GM12873 (cell line): ENCODE measurements around the gene PPM1H.

Experiments
- TF ChIP-seq, protein P1 (sequence below): IDR thresholded peaks from 2 replicates; pipeline ENCODE4 v1.5.1; 2012; ENCODE audit warnings: low read depth, mild to moderate bottlenecking, moderate library complexity, low read length, control low read depth; ENCODE audit not compliant: insufficient read depth; ENCODE audit errors: missing control alignments

PPM1H gene

DNA sequence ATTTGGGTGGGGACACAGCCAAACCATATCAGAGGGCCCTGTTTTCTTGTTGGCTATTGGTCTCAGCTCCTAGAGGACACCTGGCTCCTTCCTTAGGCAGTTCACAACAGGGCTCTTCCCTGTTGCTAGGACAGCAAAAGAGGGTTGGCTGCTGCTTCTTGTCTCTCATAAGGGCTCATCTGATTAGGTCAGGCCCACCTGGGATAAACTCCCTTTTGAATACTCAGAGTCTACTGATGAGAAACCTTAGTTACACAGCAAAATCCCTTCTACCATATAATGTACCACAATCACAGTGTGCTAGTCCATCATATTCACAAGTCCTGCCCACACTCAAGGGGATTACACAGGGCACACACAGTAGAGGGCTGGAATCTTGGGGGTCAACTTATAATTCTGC lies 49.7 kb downstream of the PPM1H start:
- TF ChIP-seq, protein P1, sequence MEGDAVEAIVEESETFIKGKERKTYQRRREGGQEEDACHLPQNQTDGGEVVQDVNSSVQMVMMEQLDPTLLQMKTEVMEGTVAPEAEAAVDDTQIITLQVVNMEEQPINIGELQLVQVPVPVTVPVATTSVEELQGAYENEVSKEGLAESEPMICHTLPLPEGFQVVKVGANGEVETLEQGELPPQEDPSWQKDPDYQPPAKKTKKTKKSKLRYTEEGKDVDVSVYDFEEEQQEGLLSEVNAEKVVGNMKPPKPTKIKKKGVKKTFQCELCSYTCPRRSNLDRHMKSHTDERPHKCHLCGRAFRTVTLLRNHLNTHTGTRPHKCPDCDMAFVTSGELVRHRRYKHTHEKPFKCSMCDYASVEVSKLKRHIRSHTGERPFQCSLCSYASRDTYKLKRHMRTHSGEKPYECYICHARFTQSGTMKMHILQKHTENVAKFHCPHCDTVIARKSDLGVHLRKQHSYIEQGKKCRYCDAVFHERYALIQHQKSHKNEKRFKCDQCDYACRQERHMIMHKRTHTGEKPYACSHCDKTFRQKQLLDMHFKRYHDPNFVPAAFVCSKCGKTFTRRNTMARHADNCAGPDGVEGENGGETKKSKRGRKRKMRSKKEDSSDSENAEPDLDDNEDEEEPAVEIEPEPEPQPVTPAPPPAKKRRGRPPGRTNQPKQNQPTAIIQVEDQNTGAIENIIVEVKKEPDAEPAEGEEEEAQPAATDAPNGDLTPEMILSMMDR, result no peak

DNA sequence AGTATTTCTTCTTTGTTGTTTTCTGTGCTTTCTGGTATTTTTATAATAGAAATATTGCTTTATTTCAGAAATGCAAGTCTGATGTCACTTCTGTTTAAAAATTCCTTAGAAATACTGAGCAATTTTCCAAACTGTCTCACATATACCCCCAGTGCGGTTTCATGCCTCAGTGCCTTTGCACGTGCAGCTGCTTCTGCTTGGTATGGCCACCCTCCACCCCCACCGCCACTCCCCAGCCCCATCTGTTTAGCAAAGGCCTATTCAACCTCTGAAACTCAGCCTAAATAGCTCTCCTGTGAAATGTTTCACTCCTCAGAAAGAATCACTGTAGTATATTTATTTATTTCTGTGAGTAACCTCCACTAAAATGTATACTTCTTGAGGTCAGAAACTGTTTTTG lies 52.3 kb downstream of the PPM1H start:
- TF ChIP-seq, protein P1, result no peak

DNA sequence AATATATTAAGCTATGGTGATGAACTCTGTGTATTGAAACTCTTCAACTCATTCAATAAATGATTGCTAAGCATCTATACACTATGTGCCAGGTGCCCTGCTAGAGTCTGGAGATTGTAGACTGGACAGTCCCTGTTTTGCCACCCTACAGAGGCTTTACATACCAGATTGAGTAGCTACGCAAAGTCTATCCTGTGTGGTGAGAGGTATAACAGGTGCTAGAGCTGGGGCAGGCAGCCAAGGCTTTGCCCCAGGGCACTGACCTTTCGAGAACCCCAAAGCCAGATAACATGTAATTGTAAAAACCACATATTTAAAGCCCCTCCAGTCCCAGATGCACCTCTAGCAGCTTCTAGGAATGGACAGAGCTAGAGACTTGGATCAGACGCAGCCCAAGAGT lies 52.8 kb downstream of the PPM1H start:
- TF ChIP-seq, protein P1, result no peak

DNA sequence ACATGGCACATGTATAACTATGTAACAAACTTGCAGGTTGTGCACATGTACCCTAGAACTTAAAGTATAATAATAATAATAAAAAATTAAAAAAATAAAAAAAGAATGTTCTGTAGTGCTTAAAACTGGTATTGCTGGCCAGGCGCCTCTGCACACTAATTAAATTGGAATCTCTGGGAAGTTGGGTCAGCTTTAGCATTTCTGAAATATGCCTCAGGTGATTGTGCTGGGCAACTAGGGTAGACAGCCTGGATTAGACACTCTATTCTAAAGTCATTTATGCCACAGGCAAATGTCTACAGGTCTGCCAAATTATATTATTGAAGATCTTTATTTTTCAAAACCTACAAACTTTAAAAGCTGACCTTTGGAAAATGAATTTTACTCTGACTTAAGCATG lies 55.3 kb downstream of the PPM1H start:
- TF ChIP-seq, protein P1, result no peak

DNA sequence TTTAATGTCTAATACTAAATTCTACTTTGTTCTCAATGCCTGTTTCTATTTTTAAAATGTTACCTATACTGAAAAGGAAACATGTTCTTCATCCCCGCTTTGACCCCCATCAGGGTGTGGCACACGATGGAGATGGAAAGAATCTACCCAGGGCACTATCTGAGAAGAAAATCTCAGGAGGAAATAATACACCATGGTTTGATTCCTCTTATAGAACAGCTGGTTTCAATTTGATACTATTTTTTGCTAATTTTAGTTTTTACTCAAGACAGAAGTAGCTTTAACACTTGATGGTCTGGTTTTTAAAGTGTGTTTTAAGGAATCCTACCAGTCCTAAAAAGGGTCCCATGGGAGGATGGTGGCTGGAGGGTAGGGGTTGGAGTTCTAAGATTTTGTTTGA lies 56.7 kb downstream of the PPM1H start:
- TF ChIP-seq, protein P1, result no peak

DNA sequence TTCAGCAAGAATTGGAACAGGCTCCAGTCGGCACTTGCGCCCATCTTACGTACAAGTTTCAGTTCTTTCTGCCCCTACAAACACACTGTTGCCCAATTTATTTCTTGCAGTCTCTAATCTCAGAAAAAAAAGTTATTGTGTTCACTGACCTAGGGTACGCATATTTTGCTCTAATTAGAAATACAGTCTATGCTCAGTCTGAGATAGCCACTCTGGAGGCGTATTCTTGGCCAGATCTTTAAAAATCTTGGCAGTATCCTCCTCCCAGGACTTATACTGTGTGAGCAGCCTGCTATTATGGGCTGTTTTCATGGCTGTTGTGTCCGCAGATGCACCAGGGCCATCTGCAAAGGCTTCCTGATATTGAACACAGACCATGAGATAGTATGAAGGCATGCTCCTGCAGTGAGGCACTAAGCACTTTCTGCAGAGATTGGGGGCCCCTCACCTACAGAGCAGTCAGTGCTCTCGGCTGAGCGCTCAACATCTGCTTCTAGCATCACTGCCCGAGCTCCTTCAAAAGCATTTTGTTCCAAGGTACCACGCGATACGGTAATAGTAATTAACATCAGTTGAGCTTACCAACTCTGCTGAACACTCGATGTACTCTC lies 57.9 kb downstream of the PPM1H start:
- TF ChIP-seq, protein P1, result no peak

DNA sequence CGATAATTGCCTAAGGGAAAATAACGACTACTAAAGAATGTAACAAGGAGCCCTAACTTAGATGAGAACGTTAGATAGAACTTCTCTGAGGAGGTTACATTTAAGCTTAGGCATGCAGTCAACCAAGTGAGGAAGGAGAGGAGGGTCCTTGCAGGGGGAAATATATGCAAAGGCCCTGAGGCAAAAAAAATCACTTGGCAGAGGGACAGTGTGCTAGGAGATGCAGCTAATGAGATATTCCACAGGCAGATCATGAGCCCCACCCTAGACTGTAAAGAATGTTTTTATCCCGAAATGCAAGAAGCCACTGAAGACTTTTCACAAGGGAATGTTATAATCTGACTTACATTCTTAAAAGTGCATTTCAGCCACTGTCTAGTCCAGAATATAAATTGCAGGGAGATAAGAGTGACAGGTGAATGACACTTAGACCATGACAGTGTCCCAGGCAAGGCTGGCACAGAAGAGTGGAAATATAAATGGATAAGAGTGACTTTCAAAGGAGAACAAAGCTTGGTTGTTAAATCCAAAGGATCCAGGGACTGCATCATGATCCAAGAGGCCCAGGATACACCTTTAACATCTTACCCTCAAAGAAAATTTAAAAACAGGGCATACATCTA lies 61.0 kb downstream of the PPM1H start:
- TF ChIP-seq, protein P1, result no peak
